OCI-LY7 (cell line): ENCODE data around the gene FAM180B.

ENCODE experiments used
- CTCF ChIP-seq: fragments of 200-600 bp; sonication (generic); conservative IDR thresholded peaks from 2 replicates; pipeline ENCODE4 v1.5.1; 2014; ENCODE audit warnings: mild to moderate bottlenecking, antibody characterized with exemption, low read length, moderate library complexity, mixed read lengths
- EZH2phosphoT487 ChIP-seq: fragments of 200-600 bp; sonication (generic); IDR thresholded peaks from 2 replicates; pipeline ENCODE4 v1.6.1; 2018; ENCODE audit warnings: low read depth, borderline replicate concordance, mild to moderate bottlenecking, mixed run types, antibody characterized with exemption, low read length, moderate library complexity, mixed read lengths

GRCh38 chr11:47587723-47588326 lies 1.3 kb downstream of the FAM180B start:
- TF ChIP-seq CTCF (no peak), EZH2phosphoT487 (no peak)
